K562 (cell line): ENCODE results near the gene HUNK. TPM values are rescaled to one million over a fixed set of nuclear protein-coding genes. Genes with fewer than 3 reads are reported as not detected.
A peak's percentile ranks its signal among the peaks of the same experiment; 100 is the strongest.

Source experiments
- ATAC-seq: fragments of 200-7000 bp; cut with Tn5 transposase; 3 replicates; pipeline ENCODE4 v1.9.1; 2020; ENCODE audit warnings: moderate library complexity
- BruUV-seq: library from RNA; stranded (reverse); fragments of 400-500 nt; replicated peaks from 2 replicates; lab custom pipeline; 2021; lab: Mats Ljungman, UMichigan
- CTCF ChIA-PET: fragments of 300-600 bp; formaldehyde crosslinking; extraction: SDS; loops from one replicate; lab custom pipeline; 2021; ENCODE audit warnings: low intra/inter-chr PET ratio; lab: Yijun Ruan, JAX
- POLR2A ChIA-PET: fragments of 300-600, 350-650 bp; sonication (Branson Sonifier 250); formaldehyde crosslinking; extraction: SDS; loops from one replicate; lab custom pipeline; 2021; ENCODE audit warnings: antibody characterized with exemption, inconsistent platforms; lab: Yijun Ruan, JAX
- DNase-seq, 4 experiments: peaks; one replicate each; pipeline versions ENCODE4 v3.0.0 to v3.0.0-alpha.2; 2011 to 2018; ENCODE audit warnings: low spot score in 3 of 4, mixed read lengths in 3 of 4; ENCODE audit errors: extremely low read depth in 1 of 4
- FAIRE-seq: peaks from 2 replicates; lab custom pipeline; 2011; peaks lifted over from hg19 to GRCh38; lab: Jason Lieb, UNC
- H2AFZ ChIP-seq: 2 replicates; pipeline ENCODE4 v1.6.0; 2011; ENCODE audit warnings: low read depth, low read length, control low read depth, inconsistent platforms
- H3K27ac ChIP-seq: fragments of 200-600 bp; 3 replicates; pipeline ENCODE4 v1.8.0; 2011; ENCODE audit warnings: low read depth, mild to moderate bottlenecking, control low read depth, inconsistent platforms, low read length, moderate library complexity, mixed read lengths; ENCODE audit errors: extremely low read depth
- H3K27me3 ChIP-seq, 2 experiments: fragments of 300-600 bp in 1 of 2; 2 replicates in 1 of 2; 3 replicates in 1 of 2; pipeline versions ENCODE4 v1.6.0 to v1.8.0; 2011; ENCODE audit warnings: inconsistent platforms in 2 of 2, low read length in 2 of 2, mild to moderate bottlenecking in 1 of 2, mixed read lengths in 1 of 2, moderate library complexity in 1 of 2; ENCODE audit not compliant: control insufficient read depth in 2 of 2, insufficient read depth in 2 of 2
- H3K36me3 ChIP-seq: fragments of 300-600 bp; 3 replicates; pipeline ENCODE4 v1.8.0; 2011; ENCODE audit warnings: mild to moderate bottlenecking, low read length, inconsistent platforms; ENCODE audit not compliant: control insufficient read depth, insufficient read depth
- H3K4me1 ChIP-seq, 2 experiments: fragments of 200-600 bp in 1 of 2; replicated peaks in 1 of 2; 2 replicates in 1 of 2; 3 replicates in 1 of 2; pipeline versions ENCODE4 v1.5.1 to v1.8.0; 2011; ENCODE audit warnings: inconsistent platforms in 2 of 2, low read length in 2 of 2, mild to moderate bottlenecking in 1 of 2, mixed read lengths in 1 of 2, moderate library complexity in 1 of 2; ENCODE audit not compliant: control insufficient read depth in 2 of 2, insufficient read depth in 2 of 2
- H3K4me2 ChIP-seq: 2 replicates; pipeline ENCODE4 v1.6.1; 2011; ENCODE audit warnings: low read length, control low read depth, inconsistent platforms, mixed read lengths; ENCODE audit not compliant: insufficient read depth
- H3K4me3 ChIP-seq: fragments of 200-600 bp; sonication (generic), shearing (Covaris generic); 2 replicates; pipeline ENCODE4 v1.5.1; 2016; ENCODE audit warnings: control low read depth, inconsistent platforms
- H3K79me2 ChIP-seq: fragments of 200-600 bp; 3 replicates; pipeline ENCODE4 v1.8.0; 2011; ENCODE audit warnings: low read length, inconsistent platforms; ENCODE audit not compliant: control insufficient read depth, insufficient read depth
- H3K9ac ChIP-seq, 2 experiments: 2 replicates each; pipeline versions ENCODE4 v1.6.0 to v1.6.1; 2011; ENCODE audit warnings: low read depth in 2 of 2, low read length in 2 of 2, control low read depth in 1 of 2, inconsistent platforms in 1 of 2, mild to moderate bottlenecking in 1 of 2, mixed read lengths in 1 of 2; ENCODE audit not compliant: insufficient read depth in 1 of 2
- H3K9me1 ChIP-seq: one replicate; pipeline ENCODE4 v1.6.0; 2011; ENCODE audit warnings: inconsistent platforms, mild to moderate bottlenecking, low read length, moderate library complexity; ENCODE audit not compliant: control insufficient read depth, insufficient read depth
- H3K9me3 ChIP-seq: replicated peaks from 2 replicates; pipeline ENCODE4 v1.5.1; 2011; ENCODE audit warnings: low read depth, low read length, inconsistent platforms; ENCODE audit not compliant: control insufficient read depth, insufficient read depth
- H4K20me1 ChIP-seq: replicated peaks from 2 replicates; pipeline ENCODE4 v1.6.1; 2011; ENCODE audit warnings: low read length, inconsistent platforms, mixed read lengths; ENCODE audit not compliant: control insufficient read depth, insufficient read depth
- BCL6 ChIP-seq: fragments of 250-450 bp; sonication (Bioruptor Pico); IDR thresholded peaks from 2 replicates; pipeline ENCODE4 v1.4.0; 2020
- MAFG ChIP-seq: fragments of 450-650 bp; conservative IDR thresholded peaks from 2 replicates; pipeline ENCODE4 v1.6.1; 2016; ENCODE audit warnings: missing genetic modification characterization, missing compliant biosample characterization
- TARDBP ChIP-seq: fragments of 450-650 bp; IDR thresholded peaks from 2 replicates; pipeline ENCODE4 v1.6.1; 2016
- WHSC1 ChIP-seq: IDR thresholded peaks from one replicate; pipeline ENCODE4 v1.6.1; 2012; ENCODE audit warnings: low read length, control low read depth, inconsistent platforms
- XRCC5 ChIP-seq: fragments of 200-400 bp; formaldehyde crosslinking; IDR thresholded peaks from 2 replicates; pipeline ENCODE4 v1.6.1; 2017; ENCODE audit warnings: low read depth, mild to moderate bottlenecking, low read length
- ZNF133 ChIP-seq: fragments of 250-450 bp; sonication (Bioruptor Pico); IDR thresholded peaks from 2 replicates; pipeline ENCODE4 v1.4.0; 2020; ENCODE audit warnings: mild to moderate bottlenecking
- ZNF316 ChIP-seq: fragments of 450-650 bp; IDR thresholded peaks from 2 replicates; pipeline ENCODE4 v1.6.1; 2016
- ZNF57 ChIP-seq: fragments of 450-650 bp; formaldehyde crosslinking; IDR thresholded peaks from 2 replicates; pipeline ENCODE4 v1.4.0; 2020; ENCODE audit warnings: mild to moderate bottlenecking, moderate library complexity
- WGBS: fragments of 100-300 bp; shearing (Covaris generic); methylation state at CpG from one replicate; pipeline ENCODE4 v1.1.6; 2016; ENCODE audit warnings: low coverage, mixed read lengths; ENCODE audit not compliant: insufficient coverage; ENCODE audit errors: missing lambda C conversion rate; 5-methylcytosine and 5-hydroxymethylcytosine counted together
- in situ Hi-C: fragments of 300-500 bp; cut with MboI; formaldehyde crosslinking; loops from 4 replicates; pipeline ENCODE4 v1.15.0; 2018; ENCODE audit warnings: inconsistent platforms, mixed read lengths
- intact Hi-C: fragments of 100-400 bp; cut with micrococcal nuclease; formaldehyde crosslinking; loops from 2 replicates; pipeline ENCODE4 v1.14.2; 2022
- polyA plus RNA-seq, 8 experiments: library from polyadenylated mRNA; depleted of rRNA in 4 of 8; stranded (reverse) in 5 of 8; unstranded in 3 of 8; fragments of >200 nt; fragmentation: Nextera tagmentation in 2 of 8; fragmentation: Illumina TruSeq in 1 of 8; extraction: Ambion mirVana in 2 of 8; extraction: Trizol in 1 of 8; gene quantifications; 2 replicates each; pipeline versions ENCODE4 v1.2.1 to v1.2.3, GENCODE V29; 2011 to 2014; ENCODE audit warnings: inconsistent platforms in 1 of 8, missing spikeins in 1 of 8
- total RNA-seq, 7 experiments: library from RNA; depleted of rRNA in 6 of 7; stranded (reverse); fragments of >200 nt in 6 of 7; fragmentation: Illumina TruSeq in 2 of 7; extraction: Trizol in 2 of 7; gene quantifications; 2 replicates each; pipeline versions ENCODE4 v1.2.1 to v1.2.3, GENCODE V29; 2011 to 2021; ENCODE audit warnings: low replicate concordance in 1 of 7

HUNK gene
- total and polyA plus RNA-seq, 9 of the 15 experiments (the other 6 are each of a cell fraction or from before 2014, with no cell fraction given) = not detected

DNA sequence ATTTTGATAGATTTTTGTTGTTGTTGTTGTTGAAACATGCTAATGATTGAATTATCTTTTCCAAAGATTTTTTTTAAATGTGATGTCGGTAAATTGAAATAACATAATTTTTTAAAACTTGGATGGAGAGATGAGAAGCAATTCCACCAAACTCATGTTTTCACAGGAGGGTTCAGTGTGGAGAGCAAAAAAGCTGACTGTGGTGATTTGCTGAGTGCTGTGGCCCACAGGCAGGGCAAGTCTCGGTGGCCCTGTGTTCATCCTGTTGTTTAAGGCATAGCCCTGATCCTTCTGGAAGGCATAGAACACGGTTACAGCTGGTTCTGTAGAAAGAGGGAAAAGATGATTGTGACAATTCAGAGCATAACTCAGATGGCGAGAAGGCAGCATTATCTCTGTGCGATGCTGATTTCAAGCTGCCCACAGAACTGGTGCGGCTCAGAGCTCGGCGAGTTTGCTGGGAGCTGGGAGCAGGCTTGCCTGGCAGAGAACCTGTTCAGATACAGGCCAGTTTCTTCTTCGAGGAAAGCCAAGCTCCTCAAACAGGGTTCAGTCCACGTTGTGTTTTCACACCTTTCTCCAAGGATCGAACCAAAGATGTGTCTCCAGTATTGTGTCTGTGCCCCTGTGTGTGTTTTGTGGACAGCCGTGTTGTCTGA lies 127.1 kb downstream of the HUNK start:
- Histone ChIP-seq H3K27ac (no peak overlapping the region), H3K4me2 (no peak overlapping the region), H3K9ac (no peak overlapping the region), H3K27me3 (peaks cover 42 to 58% of the 10 kb centered on the region in 2 experiments), H3K9me1 (no peaks in the 10 kb centered on the region), H3K4me1 (no peaks in the 10 kb centered on the region; a peak in 1 of 5 replicates), H3K9me3 (no peaks in the 10 kb centered on the region), H2AFZ (no peak overlapping the region), H3K36me3 (no peaks in the 10 kb centered on the region), H3K79me2 (no peaks in the 10 kb centered on the region), H3K4me3 (no peak overlapping the region), H4K20me1 (peaks cover 5% of the 10 kb centered on the region; the same call in 1 of the 2 replicates)
- 0% methylated on average over 12 of the region's 12 CpGs for WGBS
- BruUV-seq = no TSS peak
- FAIRE-seq = no peak
- in situ Hi-C loops (no loop called here), intact Hi-C loops (no loop called here)
- no peak for DNase-seq
- no peak for ATAC-seq
- TF ChIP-seq TARDBP (no peak), ZNF316 (peak; percentile 50), BCL6 (no peak), ZNF133 (CRISPR knock-in tag) (no peak), WHSC1 (no peak), MAFG (tag) (0 out of 2 replicates have a peak, but pooled peaks have one; percentile 15), XRCC5 (no peak), ZNF57 (CRISPR knock-in tag) (no peak)
- POLR2A ChIA-PET = interaction anchor here (0.6 kb wide), 1 partner anchor 8 kb away, joined by 3 read pairs; no protein-coding TSS in a partner anchor
- CTCF ChIA-PET = no interaction called here
